T-helper 1 cell (primary cell): ENCODE results near the gene DCAF6.

ENCODE experiments used
- DNase-seq, 5 donors: peaks; one replicate each; pipeline ENCODE4 v3.0.0-alpha.2; 2012 to 2020

The DCAF6 gene

DNA sequence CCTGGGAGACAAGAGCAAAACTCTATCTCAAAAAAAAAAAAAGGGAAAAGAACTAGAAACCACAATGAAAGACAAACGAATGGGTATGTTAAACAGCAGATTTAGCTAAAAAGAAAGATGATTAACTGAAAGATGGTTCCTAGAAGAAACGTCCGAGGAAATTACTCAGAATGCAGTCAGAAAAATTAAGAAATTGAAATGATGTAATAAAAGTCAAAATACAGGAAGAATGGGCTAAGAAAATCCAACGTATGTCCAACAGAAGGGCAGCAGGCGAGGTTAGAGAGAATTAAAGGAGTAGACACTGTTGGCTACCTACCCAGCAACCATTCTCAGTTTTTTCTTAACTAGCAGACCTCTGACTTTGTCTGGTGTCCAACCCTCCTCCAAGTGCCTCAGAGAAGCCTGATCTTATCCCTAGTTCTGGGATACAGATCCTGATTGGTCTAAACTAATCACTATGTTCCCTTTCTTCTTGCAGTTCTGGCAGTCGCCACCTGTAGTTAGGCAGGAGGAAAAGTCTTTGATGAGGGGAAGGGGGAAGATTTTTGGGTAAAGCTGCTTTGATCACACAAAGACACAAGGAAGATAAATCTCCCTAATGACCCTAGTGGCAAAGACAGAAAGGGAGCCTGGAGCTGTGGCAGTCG, 174.5 kb downstream of the DCAF6 start:
- DNase-seq = no peak

DNA sequence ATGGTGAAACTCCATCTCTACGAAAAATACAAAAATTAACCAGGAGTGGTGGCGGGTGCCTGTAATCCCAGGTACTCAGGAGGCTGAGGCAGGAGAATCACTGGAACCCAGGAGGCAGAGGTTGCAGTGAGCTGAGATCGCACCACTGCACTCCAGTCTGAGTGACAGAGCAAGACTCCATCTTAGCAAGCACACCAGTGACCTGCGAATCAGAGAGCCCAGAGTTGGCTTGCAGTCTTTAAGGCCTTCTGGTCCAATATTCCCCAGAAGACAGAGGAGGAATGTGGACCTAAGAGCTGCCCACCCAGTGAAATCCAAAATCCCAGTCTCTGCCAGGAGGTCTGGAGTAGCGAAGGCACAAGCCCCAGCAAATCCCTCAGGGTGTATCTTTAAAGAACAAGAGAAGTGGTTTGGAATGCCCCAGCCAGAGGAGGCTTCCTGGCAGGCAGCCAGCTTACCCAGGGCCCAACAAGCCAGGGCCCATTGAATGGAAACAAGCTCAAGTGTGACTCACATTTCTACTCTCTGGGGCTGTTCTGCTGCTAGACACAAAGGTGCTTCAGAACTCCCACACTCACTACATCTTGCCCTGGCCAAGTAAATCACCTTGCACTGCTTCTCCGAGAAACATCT, 176.3 kb downstream of the DCAF6 start:
- DNase-seq = no peak

DNA sequence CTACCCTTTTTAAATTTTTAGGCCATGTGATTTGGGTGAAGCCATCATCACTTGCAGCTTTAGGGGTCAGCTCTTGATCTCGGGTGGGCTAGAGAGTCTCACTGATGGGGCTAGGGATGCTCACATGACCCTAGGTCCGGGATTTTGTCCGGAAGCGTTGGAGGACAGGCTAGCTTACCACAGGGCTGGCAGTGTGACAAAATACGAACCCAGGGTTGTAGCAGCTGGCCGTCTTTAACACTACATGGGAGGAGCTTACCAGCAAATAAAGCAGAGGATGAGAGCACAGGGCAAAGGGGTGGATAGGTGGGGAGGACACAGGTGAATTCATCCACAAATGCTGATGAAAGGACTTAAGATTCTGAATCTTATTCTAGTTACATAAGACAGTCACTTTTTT, 178.4 kb downstream of the DCAF6 start:
- DNase-seq = no peak

DNA sequence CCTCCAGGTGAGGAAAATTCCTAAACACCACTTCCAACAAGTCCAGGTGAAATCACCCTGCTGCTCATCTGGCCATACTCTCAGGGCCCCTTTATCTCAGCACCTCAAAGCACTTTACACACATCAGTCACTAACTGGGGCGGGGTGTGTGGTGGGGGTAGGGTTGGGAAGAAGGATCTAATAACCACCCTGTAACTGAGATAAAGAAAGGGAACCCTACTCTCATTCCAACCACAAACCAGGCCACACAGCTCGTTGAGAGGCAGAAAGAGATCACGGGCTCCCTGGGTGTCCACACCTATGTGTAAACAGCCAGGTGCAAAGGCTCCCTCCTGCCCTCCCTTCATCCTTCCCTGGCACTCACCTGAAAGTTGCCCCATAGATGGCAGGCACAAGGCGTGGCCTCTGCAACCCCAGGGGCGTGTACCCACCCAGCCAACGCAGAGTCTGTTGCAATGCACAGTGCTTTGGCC, 179.9 kb downstream of the DCAF6 start:
- DNase-seq = no peak

DNA sequence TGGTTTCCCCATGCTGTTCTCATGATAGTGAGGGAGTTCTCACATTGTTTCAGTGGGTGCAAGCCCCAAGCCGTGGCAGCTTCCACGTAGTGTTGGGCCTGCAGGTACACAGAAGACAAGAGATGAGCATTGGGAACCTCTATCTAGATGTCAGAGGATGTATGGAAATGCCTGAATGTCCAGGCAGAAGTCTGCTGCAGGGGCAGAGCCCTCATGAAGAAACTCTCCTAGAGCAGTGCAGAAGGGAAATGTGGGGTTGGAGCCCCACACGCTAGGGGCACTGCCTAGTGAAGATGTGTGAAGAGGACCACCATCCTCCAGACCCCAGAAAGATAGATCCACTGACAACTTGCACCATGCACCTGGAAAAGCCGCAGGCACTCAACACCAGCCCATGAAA, 183.3 kb downstream of the DCAF6 start:
- no peak for DNase-seq

DNA sequence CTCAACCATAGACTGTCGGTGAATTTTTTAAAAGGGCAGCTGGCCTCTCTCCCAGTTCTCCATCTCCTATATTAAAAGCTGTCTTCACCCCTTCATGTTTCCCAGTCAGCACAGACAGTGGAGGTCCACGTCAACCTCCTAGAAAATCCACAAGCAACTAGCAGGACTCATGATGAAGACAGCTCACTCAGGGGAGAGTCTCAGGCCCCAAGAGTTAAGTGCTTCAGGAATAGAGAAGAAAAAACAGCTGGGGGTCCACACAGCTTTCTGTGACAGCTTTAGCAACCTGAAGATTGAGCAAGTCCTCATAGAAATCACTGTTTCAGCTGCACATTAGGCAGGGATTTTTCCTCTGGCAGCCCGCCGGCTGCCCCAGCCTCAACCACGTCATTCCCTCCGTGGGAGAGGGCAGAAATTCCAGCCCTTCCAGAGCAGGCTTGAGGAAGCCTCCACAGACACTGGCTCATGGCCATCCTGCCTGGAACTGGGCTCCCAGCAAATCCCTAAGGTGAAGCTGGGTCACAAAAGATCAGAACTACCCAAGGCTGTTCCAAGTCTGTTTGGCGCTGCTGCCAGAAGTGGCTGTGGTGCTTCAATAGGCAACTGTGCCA, 185.0 kb downstream of the DCAF6 start:
- no peak for DNase-seq

DNA sequence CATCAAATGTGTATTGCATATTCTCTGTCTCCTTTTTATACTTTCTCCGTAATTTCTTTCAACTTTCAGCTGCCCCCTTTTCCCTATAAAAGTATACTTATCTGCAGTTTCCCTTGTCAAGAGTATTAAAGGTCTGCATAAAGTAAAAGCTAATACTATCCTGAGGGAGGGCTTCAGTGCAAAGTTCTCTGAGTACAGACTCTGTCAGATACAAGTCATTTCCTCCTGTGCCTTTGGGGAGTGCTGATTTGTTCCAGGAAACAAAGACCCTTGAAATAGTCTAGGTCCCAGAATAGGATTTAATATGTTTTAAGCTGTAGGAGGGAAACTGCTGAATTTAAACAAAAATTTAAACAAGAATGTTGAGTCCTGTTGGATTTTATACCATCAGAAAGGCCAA, 188.6 kb downstream of the DCAF6 start:
- DNase-seq = no peak
